Activated naive CD8-positive, alpha-beta T cell (primary cell): ENCODE measurements around the gene WHRN.
A peak's percentile ranks its signal among the peaks of the same experiment; 100 is the strongest.

ENCODE experiments used
- H3K27ac Mint-ChIP-seq: one replicate; pipeline ENCODE4 v1.8.0; 2021; ENCODE audit warnings: mixed read lengths
- H3K27me3 Mint-ChIP-seq: one replicate; pipeline ENCODE4 v1.8.0; 2021; ENCODE audit warnings: mixed read lengths
- H3K36me3 Mint-ChIP-seq: one replicate; pipeline ENCODE4 v1.8.0; 2021; ENCODE audit warnings: mixed read lengths
- H3K4me1 Mint-ChIP-seq: one replicate; pipeline ENCODE4 v1.8.0; 2021; ENCODE audit warnings: low read depth, mixed read lengths
- H3K4me3 Mint-ChIP-seq: one replicate; pipeline ENCODE4 v1.8.0; 2021; ENCODE audit warnings: mild to moderate bottlenecking, mixed read lengths
- H3K9me3 Mint-ChIP-seq: one replicate; pipeline ENCODE4 v1.8.0; 2021; ENCODE audit warnings: low read depth, mixed read lengths

WHRN gene

DNA sequence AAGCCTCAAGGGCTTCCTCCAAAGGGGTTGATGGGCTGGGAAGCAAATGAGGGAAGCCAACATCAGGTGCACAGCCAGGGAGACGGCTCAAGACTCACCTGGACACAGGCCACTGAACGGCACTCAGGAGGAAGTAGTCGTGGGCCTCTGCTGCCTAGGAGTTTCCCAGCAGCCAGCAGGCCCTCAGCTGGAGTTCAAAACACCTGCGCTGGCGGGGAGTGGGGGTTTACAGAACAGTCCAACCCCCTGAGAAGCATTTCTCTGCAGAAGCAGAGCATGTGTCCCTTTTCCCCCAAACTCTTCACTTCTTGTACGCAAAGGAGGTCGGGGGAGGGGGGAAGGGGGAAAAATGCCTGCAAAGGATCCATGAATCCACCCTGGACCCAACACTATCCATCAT is 2.3 kb downstream of the WHRN start:
- Mint-ChIP-seq H3K27me3 (peaks cover 2% of the 10 kb centered on the region), H3K27ac (no peak overlapping the region), H3K36me3 (no peaks in the 10 kb centered on the region), H3K4me1 (peaks cover 36% of the 10 kb centered on the region), H3K4me3 (peak overlapping the region; percentile 71), H3K9me3 (no peaks in the 10 kb centered on the region)

DNA sequence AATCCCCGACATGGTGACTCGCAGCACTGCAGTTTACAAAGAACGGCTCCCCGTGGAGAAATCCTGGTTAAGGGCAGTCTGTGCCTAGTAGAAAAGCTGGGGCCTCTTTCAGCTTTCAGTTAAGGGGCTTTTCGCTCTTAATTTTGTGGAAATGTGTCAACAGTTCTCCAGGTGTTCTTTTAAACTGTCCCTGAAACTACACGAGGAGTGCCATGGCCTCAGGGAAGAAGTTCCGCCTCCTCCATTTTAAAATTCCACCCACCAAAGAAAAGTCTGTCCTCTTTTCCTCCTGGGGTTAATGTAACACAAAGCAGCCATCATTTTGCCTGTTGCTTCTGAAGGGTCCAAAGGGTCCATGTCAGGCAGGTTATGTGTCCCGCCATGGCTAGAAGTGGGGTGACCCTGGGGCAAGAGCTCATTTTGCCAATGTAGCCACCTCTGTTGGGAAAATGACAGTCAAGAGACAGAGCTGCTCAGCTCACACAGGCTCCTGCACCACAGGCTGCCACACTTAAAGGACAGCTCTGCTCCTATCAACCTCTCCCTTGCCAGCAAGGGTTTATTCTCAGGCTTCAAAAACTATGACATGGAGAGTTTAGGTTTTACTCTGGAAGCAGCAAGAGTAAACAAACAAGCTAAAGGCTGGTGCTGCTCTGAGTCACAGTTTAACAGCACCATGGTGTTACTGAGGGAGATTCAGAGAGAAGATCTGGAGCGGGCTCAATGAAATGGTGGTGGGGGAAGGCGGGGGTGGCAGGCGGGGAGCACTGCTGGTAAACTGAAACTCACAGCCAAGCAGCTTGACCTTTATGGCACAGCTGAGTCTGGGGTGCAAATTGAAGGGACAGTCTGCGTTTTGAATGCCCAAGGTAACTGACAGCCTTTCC is 3.2 kb downstream of the WHRN start:
- Mint-ChIP-seq H3K4me1 (peaks cover 42% of the 10 kb centered on the region), H3K36me3 (no peaks in the 10 kb centered on the region), H3K27me3 (no peaks in the 10 kb centered on the region), H3K9me3 (no peaks in the 10 kb centered on the region), H3K27ac (no peak overlapping the region), H3K4me3 (peak overlapping the region; percentile 71)

DNA sequence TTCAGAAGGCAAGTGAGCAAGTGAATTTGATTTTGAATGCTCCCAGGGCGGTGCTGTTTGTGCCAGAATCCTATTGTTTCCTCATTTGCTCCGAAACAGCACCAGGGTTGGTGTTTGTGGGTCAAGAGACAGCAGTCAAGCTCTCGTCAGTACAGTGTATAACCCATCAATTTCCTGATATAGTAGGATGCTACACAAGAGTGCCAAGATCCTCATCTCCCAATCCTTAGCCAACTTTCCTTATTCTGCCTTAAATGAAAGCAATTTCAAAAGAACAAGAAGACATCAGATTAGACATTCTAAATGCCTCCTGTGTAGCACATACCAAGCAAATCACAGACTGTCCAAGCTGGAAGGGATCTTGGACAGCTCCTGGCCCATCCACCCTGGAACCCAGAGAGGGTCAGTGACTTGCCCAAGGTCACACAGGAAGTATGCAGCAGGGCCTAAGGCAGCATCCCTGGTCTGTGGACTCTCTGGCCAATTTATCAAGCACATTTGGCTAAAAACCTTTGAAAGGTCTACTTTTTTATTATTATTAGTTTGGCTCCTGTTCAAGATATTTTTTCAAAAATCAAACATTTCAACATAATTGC is 4.5 kb downstream of the WHRN start:
- no peaks in the 10 kb centered on the region for H3K27me3 Mint-ChIP-seq
- no peaks in the 10 kb centered on the region for H3K36me3 Mint-ChIP-seq
- no peak overlapping the region for H3K27ac Mint-ChIP-seq
- no peak overlapping the region for H3K4me3 Mint-ChIP-seq
- no peaks in the 10 kb centered on the region for H3K9me3 Mint-ChIP-seq
- H3K4me1 Mint-ChIP-seq, result peaks cover 40% of the 10 kb centered on the region

DNA sequence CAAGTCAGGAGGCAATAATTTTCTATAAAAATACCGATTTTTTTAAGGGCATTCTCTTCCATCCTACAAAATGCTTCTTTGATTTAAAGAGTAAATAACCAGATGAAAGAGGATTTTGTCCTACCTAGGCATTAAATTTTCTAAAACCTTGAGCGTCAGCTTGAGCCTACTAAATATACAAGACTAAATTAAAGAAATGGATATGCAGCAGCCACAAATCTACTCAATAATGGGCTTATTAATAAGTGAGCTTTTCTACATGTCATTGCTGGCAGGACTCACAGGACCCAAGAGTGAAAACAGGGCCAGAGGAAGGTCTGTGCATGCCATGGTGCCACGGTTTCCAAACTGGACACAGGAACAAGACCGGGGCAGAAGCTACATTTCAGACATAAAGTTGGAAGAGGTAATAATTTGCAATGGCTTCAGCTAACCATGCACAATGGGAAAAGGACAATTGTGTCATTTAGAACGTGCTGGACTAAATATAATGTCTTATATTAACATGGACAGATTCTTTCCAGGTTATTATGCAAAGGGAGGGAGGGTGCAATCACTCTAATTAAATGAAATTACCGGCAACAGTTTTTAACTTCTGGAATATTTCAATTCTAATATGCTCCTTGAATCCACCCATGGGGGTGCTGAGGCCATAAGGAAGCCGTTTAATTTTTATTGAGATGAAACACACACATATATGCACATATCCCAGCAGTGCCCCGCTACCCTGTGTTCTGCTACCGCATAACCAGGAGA is 5.2 kb downstream of the WHRN start:
- no peak overlapping the region for H3K27ac Mint-ChIP-seq
- no peaks in the 10 kb centered on the region for H3K36me3 Mint-ChIP-seq
- peaks cover 40% of the 10 kb centered on the region for H3K4me1 Mint-ChIP-seq
- H3K9me3 Mint-ChIP-seq, result no peaks in the 10 kb centered on the region
- H3K27me3 Mint-ChIP-seq, result no peaks in the 10 kb centered on the region
- H3K4me3 Mint-ChIP-seq, result no peak overlapping the region

DNA sequence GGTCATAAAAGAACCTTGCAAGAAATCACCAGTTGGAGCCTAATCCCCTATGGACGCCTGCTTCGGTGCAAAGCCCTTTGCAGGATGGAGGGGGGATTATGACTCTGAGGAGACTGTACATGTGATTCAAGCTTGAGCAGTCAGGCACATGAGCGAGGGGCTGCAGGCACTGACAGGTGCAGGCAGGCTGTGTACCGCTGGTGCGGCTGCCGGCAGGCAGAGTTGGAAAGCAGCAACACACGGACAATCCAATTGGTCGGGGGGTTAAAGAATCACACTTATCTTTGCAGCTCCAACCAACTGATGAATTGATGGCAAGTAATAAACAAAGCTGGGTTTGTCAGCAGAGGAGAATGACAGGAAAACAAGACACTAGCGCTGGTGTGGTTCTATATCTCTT is 5.7 kb downstream of the WHRN start:
- H3K9me3 Mint-ChIP-seq, result no peaks in the 10 kb centered on the region
- H3K4me3 Mint-ChIP-seq, result no peak overlapping the region
- no peaks in the 10 kb centered on the region for H3K36me3 Mint-ChIP-seq
- no peaks in the 10 kb centered on the region for H3K27me3 Mint-ChIP-seq
- peaks cover 42% of the 10 kb centered on the region for H3K4me1 Mint-ChIP-seq
- no peak overlapping the region for H3K27ac Mint-ChIP-seq

DNA sequence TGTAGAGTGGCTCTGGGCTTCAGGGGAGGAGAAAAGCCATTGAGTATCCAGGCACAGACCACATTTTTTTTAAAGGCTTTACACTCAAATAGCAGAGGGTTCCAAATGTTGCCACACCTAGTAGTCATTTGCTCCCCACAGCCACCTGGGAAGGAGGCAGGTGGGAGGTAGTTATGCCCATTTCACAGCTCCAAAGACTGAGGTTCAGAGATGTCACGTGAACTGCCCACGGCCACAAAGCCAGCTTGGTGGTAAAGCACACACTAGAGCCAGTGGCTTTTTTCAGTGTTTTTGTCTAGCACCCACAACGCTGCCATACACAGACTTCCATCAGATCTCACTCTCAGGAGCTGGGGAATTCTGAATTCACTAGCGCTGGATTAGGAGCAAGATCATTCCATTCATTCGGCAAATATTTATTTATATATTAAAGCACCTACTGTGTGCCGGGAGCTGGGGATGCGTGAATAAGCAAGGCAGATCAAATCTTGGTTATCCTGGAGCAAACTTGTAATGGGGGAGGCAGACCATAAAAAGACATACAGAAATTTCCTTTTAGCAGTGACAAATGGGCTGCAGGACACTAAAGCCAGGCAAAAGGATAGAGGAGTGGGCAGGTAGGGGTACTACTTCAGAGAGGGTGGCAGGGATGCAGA is 7.4 kb downstream of the WHRN start:
- H3K27me3 Mint-ChIP-seq, result no peaks in the 10 kb centered on the region
- H3K27ac Mint-ChIP-seq, result no peak overlapping the region
- H3K9me3 Mint-ChIP-seq, result no peaks in the 10 kb centered on the region
- H3K4me3 Mint-ChIP-seq, result no peak overlapping the region
- peaks cover 36% of the 10 kb centered on the region for H3K4me1 Mint-ChIP-seq
- H3K36me3 Mint-ChIP-seq, result no peaks in the 10 kb centered on the region

DNA sequence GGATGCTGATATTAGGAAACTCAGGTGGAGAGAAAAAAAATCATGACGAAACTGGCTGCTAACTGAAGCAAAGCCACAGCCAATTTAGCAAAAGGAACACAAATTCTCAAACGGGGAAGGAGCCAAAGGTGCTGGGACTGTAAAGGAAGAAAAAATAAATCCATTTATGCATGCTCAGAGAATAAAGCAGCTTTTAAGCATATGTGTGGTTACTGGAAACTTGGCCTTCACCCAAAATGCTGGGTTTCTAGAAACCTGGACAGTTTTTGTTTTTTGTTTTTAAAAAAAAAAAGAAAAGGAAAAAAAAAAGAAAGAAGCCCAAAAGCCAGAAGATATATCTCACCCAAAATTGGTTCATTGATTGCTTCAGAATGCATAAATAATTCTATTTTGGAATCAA is 8.0 kb downstream of the WHRN start:
- Mint-ChIP-seq H3K36me3 (peaks cover 2% of the 10 kb centered on the region), H3K4me3 (no peak overlapping the region), H3K4me1 (peaks cover 32% of the 10 kb centered on the region), H3K27me3 (no peaks in the 10 kb centered on the region), H3K27ac (no peak overlapping the region), H3K9me3 (no peaks in the 10 kb centered on the region)

DNA sequence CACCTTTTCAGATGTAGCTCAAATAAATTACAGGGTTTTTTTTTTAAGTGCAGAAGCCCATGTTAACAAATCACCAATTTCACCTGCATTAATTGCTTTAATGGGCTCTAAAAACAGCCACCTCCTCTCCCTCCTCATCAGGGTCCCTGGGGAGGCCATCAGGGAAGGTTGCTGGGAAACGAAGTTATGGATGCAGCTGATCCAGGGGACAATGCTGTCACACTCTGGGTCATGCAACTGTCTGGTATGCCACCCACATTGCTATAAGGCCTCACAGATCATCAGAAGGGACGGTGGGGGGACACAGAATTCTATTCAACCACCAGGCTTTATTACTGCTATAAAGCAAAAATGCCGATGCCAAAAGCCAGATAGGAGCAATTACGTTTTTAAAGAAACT is 9.3 kb downstream of the WHRN start:
- no peak overlapping the region for H3K27ac Mint-ChIP-seq
- H3K4me1 Mint-ChIP-seq, result peaks cover 28% of the 10 kb centered on the region
- H3K36me3 Mint-ChIP-seq, result peaks cover 2% of the 10 kb centered on the region
- no peaks in the 10 kb centered on the region for H3K27me3 Mint-ChIP-seq
- no peaks in the 10 kb centered on the region for H3K9me3 Mint-ChIP-seq
- H3K4me3 Mint-ChIP-seq, result no peak overlapping the region

DNA sequence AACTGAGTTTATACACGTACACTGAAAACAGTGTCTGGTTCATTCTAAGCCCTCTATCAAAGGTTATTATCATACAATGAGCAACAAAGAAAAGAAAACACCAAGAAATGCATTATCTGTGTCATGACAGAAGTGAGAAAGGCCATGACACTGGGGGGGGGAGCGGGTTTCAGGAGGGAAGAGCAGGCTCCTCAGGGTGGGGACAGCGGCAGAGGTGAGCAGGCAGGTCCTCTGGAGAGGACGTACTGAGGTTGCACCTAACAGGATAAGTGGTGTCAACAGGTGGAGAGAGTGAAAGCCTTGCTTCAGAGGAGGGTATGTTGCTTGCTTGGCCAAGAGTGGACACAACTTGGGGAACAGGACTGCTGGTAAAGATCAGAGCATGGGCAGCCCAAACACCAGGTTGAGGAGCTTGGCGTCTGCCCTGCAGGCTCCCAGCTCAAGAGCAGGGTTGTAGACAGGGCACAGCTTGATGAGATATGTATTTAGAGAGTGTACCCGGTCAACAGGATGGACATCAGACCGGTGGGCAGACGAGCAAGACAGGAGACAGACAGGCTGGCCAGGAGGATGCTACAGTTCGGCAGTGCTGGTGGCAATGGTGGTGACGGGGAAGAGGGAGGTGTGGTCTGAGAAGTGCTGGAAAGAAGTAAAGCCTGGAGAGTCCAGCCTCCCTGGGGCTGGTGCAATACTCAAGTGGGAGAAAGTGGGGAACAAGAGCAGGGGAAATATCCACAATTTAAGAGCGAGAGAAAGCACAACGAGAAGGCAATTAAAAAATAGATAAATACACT is 10.3 kb downstream of the WHRN start:
- Mint-ChIP-seq H3K36me3 (peaks cover 2% of the 10 kb centered on the region), H3K4me3 (no peak overlapping the region), H3K27ac (no peak overlapping the region), H3K4me1 (peaks cover 28% of the 10 kb centered on the region), H3K27me3 (no peaks in the 10 kb centered on the region), H3K9me3 (no peaks in the 10 kb centered on the region)

DNA sequence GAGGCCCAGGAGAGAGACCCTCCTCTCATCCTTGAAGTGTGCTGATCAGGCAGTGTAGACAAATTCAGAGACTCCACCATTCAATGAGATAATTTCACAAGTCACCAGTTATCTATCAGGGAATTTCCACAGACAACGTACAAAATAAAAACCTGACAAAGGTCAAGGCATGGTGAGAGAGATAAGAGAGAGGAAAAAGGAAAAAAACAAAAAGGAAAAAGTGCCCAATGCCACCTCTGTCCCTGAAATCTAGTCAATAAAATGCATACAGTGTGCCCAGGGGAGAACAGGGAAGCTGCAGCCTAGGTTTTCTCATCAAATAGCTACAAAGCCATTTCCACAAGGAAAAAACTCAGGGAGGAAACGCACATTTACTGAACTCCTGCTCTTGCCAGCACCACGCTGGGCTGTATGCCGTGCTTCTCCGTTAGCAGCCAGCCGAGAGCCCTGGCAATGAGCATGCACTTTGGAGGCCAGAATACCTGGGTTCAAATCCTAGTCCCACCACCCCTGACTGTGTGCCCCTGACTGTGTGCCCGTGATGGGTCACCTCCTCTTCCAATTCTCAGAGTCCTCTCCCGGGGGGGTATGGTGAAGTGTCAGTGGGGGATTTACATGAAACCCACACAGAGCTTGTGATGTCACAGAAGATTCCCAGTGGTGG is 11.6 kb downstream of the WHRN start:
- Mint-ChIP-seq H3K27me3 (no peaks in the 10 kb centered on the region), H3K9me3 (no peaks in the 10 kb centered on the region), H3K4me1 (peaks cover 28% of the 10 kb centered on the region), H3K27ac (no peak overlapping the region), H3K4me3 (no peak overlapping the region), H3K36me3 (peaks cover 2% of the 10 kb centered on the region)

DNA sequence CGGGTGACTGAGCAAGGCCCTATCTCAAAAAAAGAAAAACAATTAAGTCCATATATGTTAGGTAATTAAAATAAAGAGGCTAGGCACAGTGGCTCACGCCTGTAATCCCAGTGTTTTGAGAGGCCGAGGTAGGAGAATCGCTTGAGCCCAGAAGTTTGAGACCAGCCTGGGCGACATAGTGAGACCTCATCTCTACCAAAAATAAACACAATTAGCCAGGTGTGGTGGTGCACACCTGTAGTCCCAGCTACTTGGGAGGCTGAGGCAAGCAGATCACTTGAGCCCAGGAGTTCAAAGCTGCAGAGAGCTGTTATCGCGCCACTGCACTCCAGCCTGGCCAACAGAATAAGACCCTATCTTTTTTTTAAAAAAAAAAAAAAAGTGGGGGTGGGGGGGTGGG is 12.3 kb downstream of the WHRN start:
- Mint-ChIP-seq H3K9me3 (no peaks in the 10 kb centered on the region), H3K4me1 (peaks cover 23% of the 10 kb centered on the region), H3K4me3 (no peak overlapping the region), H3K27ac (no peak overlapping the region), H3K27me3 (no peaks in the 10 kb centered on the region), H3K36me3 (peaks cover 2% of the 10 kb centered on the region)

DNA sequence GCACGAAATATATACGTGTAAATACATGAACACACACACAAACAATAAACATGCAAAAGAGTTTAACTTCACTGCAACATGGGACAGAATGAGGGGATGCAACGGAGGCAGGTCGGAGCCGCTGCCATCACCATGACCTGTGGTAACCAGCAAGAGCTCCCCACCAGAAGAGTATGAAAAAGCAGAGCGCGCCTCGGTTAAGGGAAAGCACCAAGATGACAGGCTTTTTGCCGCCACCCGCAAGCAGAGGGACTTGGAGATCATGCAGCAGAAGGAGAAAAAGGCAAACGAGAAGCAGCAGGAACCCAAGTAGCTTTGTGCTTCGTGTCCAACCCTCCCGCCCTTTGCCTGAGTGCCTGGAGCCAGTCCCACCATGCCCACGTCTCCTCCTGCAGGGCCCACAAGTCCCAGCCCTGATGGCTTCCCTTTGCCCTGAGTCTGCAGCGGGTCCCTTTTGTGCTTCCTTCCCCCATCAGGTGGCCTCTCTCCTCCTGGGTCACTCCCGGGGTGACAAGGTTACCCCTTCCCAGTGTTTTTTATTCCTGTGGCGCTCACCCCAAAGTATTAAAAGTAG is 13.8 kb downstream of the WHRN start:
- peaks cover 18% of the 10 kb centered on the region for H3K4me1 Mint-ChIP-seq
- no peak overlapping the region for H3K27ac Mint-ChIP-seq
- H3K4me3 Mint-ChIP-seq, result no peak overlapping the region
- H3K9me3 Mint-ChIP-seq, result no peaks in the 10 kb centered on the region
- H3K27me3 Mint-ChIP-seq, result no peaks in the 10 kb centered on the region
- H3K36me3 Mint-ChIP-seq, result peaks cover 2% of the 10 kb centered on the region

DNA sequence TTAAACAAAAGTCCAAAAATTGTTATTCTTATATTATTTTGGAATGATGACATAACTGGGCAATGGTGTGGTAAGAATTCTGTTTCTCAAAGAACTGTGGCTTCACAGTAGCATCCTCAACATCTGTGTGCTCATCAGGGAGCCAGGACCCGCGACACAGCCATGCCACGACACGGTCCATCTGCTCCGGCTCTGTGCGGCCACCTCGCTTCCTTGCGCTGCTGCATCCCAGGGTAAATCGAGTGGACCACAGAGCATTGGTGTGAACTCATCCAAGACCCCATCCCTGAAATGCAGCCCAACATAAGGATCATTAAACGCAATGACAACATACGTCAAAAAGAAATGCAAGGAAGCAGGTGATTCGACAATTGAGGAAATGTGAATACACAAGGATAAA is 15.3 kb downstream of the WHRN start:
- Mint-ChIP-seq H3K36me3 (peaks cover 2% of the 10 kb centered on the region), H3K4me3 (no peak overlapping the region), H3K4me1 (peaks cover 27% of the 10 kb centered on the region), H3K9me3 (no peaks in the 10 kb centered on the region), H3K27me3 (no peaks in the 10 kb centered on the region), H3K27ac (no peak overlapping the region)
